ENCODE results near the gene DNAJB13.
"Not testable (repeated sequence)": the region's sequence is repeated elsewhere in the genome, so short reads cannot be mapped to it uniquely, and the experiment has no call there.

DNAJB13 gene

GRCh38 chr11:73950869-73951710 is at the start of gene DNAJB13:
TSS of gene DNAJB13 (plus strand) at chr11:73951026. CDS start at chr11:73951070, 44 bp downstream.
- DNase-seq (ENCODE audit: low spot score): peak; percentile 85

- DNase-seq (ENCODE audit: low spot score): no peak
These were observed 48.5 kb upstream of the DNAJB13 start for GRCh38 chr11:73902303-73902702.

- DNase-seq (ENCODE audit: low spot score): peak; percentile 56
These were observed 43.6 kb upstream of the DNAJB13 start for GRCh38 chr11:73907191-73907590.

- DNase-seq (ENCODE audit: low spot score): no peak
These were observed 38.8 kb upstream of the DNAJB13 start for GRCh38 chr11:73912026-73912425.

GRCh38 chr11:73913472-73913871 is 37.4 kb upstream of the DNAJB13 start:
- no peak for DNase-seq (ENCODE audit: low spot score)

GRCh38 chr11:73914284-73914683 is 36.5 kb upstream of the DNAJB13 start:
- DNase-seq (ENCODE audit: low spot score): no peak

- no peak for DNase-seq (ENCODE audit: low spot score)
These were observed 34.4 kb upstream of the DNAJB13 start for GRCh38 chr11:73916435-73916834.

- no peak for DNase-seq (ENCODE audit: low spot score)
These were observed 29.6 kb upstream of the DNAJB13 start for GRCh38 chr11:73921180-73921579.

- no peak for DNase-seq (ENCODE audit: low spot score)
These were observed 21.4 kb upstream of the DNAJB13 start for GRCh38 chr11:73929388-73929787.

GRCh38 chr11:73931039-73931645 is 19.7 kb upstream of the DNAJB13 start:
- DNase-seq (ENCODE audit: low spot score): peak; percentile 77

- no peak for DNase-seq (ENCODE audit: low spot score)
These were observed 18.9 kb upstream of the DNAJB13 start for GRCh38 chr11:73931951-73932350.

- no peak for DNase-seq (ENCODE audit: low spot score)
These were observed 18.0 kb upstream of the DNAJB13 start for GRCh38 chr11:73932781-73933180.

GRCh38 chr11:73936047-73936446 is 14.8 kb upstream of the DNAJB13 start:
- not testable (repeated sequence) for DNase-seq (ENCODE audit: low spot score)

GRCh38 chr11:73939096-73939495 is 11.7 kb upstream of the DNAJB13 start:
- no peak for DNase-seq (ENCODE audit: low spot score)

GRCh38 chr11:73940801-73941570 is 9.8 kb upstream of the DNAJB13 start:
- no peak for DNase-seq (ENCODE audit: low spot score)

- DNase-seq (ENCODE audit: low spot score): no peak
These were observed 8.8 kb upstream of the DNAJB13 start for GRCh38 chr11:73942010-73942409.

GRCh38 chr11:73944085-73944484 is 6.7 kb upstream of the DNAJB13 start:
- no peak for DNase-seq (ENCODE audit: low spot score)

GRCh38 chr11:73944901-73945300 is 5.9 kb upstream of the DNAJB13 start:
- no peak for DNase-seq (ENCODE audit: low spot score)

- DNase-seq (ENCODE audit: low spot score): no peak
These were observed 5.4 kb upstream of the DNAJB13 start for GRCh38 chr11:73945396-73945795.

GRCh38 chr11:73946798-73947458 is 3.9 kb upstream of the DNAJB13 start:
- DNase-seq (ENCODE audit: low spot score): no peak

GRCh38 chr11:73949246-73949645 is 1.6 kb upstream of the DNAJB13 start:
- DNase-seq (ENCODE audit: low spot score): no peak

GRCh38 chr11:73949912-73950311 is 914 bp upstream of the DNAJB13 start:
- DNase-seq (ENCODE audit: low spot score): no peak

Measured in AG20443 (cell line).